SU-DHL-6 (cell line): ENCODE data around the gene KREMEN1.

ENCODE experiments used
- CTCF ChIP-seq: fragments of 200-600 bp; sonication (generic); IDR thresholded peaks from one replicate; pipeline ENCODE4 v1.5.1; 2017; ENCODE audit warnings: antibody characterized with exemption, mild to moderate bottlenecking, low read length, moderate library complexity; ENCODE audit not compliant: insufficient read depth, poor library complexity, severe bottlenecking
- EZH2phosphoT487 ChIP-seq: fragments of 200-600 bp; sonication (generic), shearing (Covaris generic); conservative IDR thresholded peaks from 2 replicates; pipeline ENCODE4 v1.6.1; 2018; ENCODE audit warnings: mild to moderate bottlenecking, antibody characterized with exemption, low read length, moderate library complexity, mixed read lengths

- no peak for TF ChIP-seq CTCF
- TF ChIP-seq EZH2phosphoT487, result no peak
Measured at GRCh38 chr22:29098296-29098695, 25.5 kb downstream of the KREMEN1 start.
